H9 (cell line): ENCODE measurements around the gene FCMR. TPM values are rescaled to one million over a fixed set of nuclear protein-coding genes. Genes with fewer than 3 reads are reported as not detected.

Experiments
- DNase-seq: peaks from one replicate; pipeline ENCODE4 v3.0.0-alpha.2; 2017
- H2AFZ ChIP-seq: one replicate; pipeline ENCODE4 v1.6.1; 2013; ENCODE audit warnings: mild to moderate bottlenecking, low read length, control low read depth, moderate library complexity
- H2AK5ac ChIP-seq: 2 replicates; pipeline ENCODE4 v1.6.1; 2013; ENCODE audit warnings: low read length, control low read depth, mixed read lengths; ENCODE audit not compliant: insufficient read length
- H2BK120ac ChIP-seq: one replicate; pipeline ENCODE4 v1.6.1; 2013; ENCODE audit warnings: low read depth, mild to moderate bottlenecking, low read length, control low read depth, inconsistent platforms; ENCODE audit not compliant: poor library complexity, severe bottlenecking
- H2BK12ac ChIP-seq: 2 replicates; pipeline ENCODE4 v1.6.1; 2013; ENCODE audit warnings: low read length, control low read depth, mixed read lengths, low read depth; ENCODE audit not compliant: insufficient read length
- H2BK15ac ChIP-seq: 2 replicates; pipeline ENCODE4 v1.6.1; 2013; ENCODE audit warnings: low read depth, low read length, control low read depth
- H2BK20ac ChIP-seq: one replicate; pipeline ENCODE4 v1.6.1; 2013; ENCODE audit warnings: low read depth, mild to moderate bottlenecking, low read length, control low read depth, inconsistent platforms; ENCODE audit not compliant: poor library complexity, severe bottlenecking
- H2BK5ac ChIP-seq: 2 replicates; pipeline ENCODE4 v1.6.1; 2013; ENCODE audit warnings: low read length, control low read depth, mixed read lengths; ENCODE audit not compliant: insufficient read length
- H3K14ac ChIP-seq: 2 replicates; pipeline ENCODE4 v1.6.1; 2013; ENCODE audit warnings: low read length, control low read depth; ENCODE audit not compliant: insufficient read depth
- H3K18ac ChIP-seq: 2 replicates; pipeline ENCODE4 v1.6.1; 2013; ENCODE audit warnings: low read depth, mild to moderate bottlenecking, mixed read lengths, low read length, control low read depth; ENCODE audit not compliant: insufficient read length
- H3K23ac ChIP-seq: 2 replicates; pipeline ENCODE4 v1.6.1; 2013; ENCODE audit warnings: low read length, control low read depth, mixed read lengths, low read depth; ENCODE audit not compliant: insufficient read length
- H3K23me2 ChIP-seq: 2 replicates; pipeline ENCODE4 v1.6.1; 2013; ENCODE audit warnings: low read depth, mild to moderate bottlenecking, mixed read lengths, low read length, control low read depth; ENCODE audit not compliant: insufficient read length, poor library complexity, severe bottlenecking
- H3K27ac ChIP-seq: 2 replicates; pipeline ENCODE4 v1.5.1; 2013; ENCODE audit warnings: low read length, control low read depth, mixed read lengths, low read depth; ENCODE audit not compliant: insufficient read length
- H3K27me3 ChIP-seq: 2 replicates; pipeline ENCODE4 v1.6.1; 2013; ENCODE audit warnings: low read length, control low read depth, inconsistent platforms; ENCODE audit not compliant: insufficient read depth
- H3K4ac ChIP-seq: 2 replicates; pipeline ENCODE4 v1.6.1; 2013; ENCODE audit warnings: low read depth, mild to moderate bottlenecking, control low read depth, inconsistent platforms, low read length, moderate library complexity
- H3K4me1 ChIP-seq: 2 replicates; pipeline ENCODE4 v1.6.1; 2013; ENCODE audit warnings: low read length, control low read depth, inconsistent platforms; ENCODE audit not compliant: insufficient read depth
- H3K4me2 ChIP-seq: 2 replicates; pipeline ENCODE4 v1.6.1; 2013; ENCODE audit warnings: low read length, control low read depth, mixed read lengths; ENCODE audit not compliant: insufficient read length, insufficient read depth
- H3K56ac ChIP-seq: 2 replicates; pipeline ENCODE4 v1.6.1; 2013; ENCODE audit warnings: low read depth, mild to moderate bottlenecking, mixed read lengths, low read length, control low read depth; ENCODE audit not compliant: insufficient read length
- H3K79me1 ChIP-seq: 2 replicates; pipeline ENCODE4 v1.6.1; 2013; ENCODE audit warnings: low read depth, mild to moderate bottlenecking, moderate library complexity, low read length, control low read depth, inconsistent platforms; ENCODE audit not compliant: insufficient read depth, poor library complexity, severe bottlenecking
- H3K79me2 ChIP-seq: 2 replicates; pipeline ENCODE4 v1.6.1; 2013; ENCODE audit warnings: low read length, control low read depth, inconsistent platforms; ENCODE audit not compliant: insufficient read depth
- H3K9ac ChIP-seq: 2 replicates; pipeline ENCODE4 v1.6.1; 2013; ENCODE audit warnings: low read length, control low read depth, mixed read lengths; ENCODE audit not compliant: insufficient read length; ENCODE audit errors: extremely low read depth
- H3K9me3 ChIP-seq: one replicate; pipeline ENCODE4 v1.6.1; 2013; ENCODE audit warnings: low read depth, low read length, inconsistent platforms; ENCODE audit not compliant: control insufficient read depth
- H3T11ph ChIP-seq: one replicate; pipeline ENCODE4 v1.6.1; 2013; ENCODE audit warnings: mild to moderate bottlenecking, low read length, control low read depth, inconsistent platforms
- H4K20me1 ChIP-seq: one replicate; pipeline ENCODE4 v1.6.1; 2013; ENCODE audit not compliant: control insufficient read depth, insufficient read length, insufficient read depth
- H4K5ac ChIP-seq: 2 replicates; pipeline ENCODE4 v1.6.1; 2013; ENCODE audit warnings: low read depth, mild to moderate bottlenecking, mixed read lengths, low read length, control low read depth; ENCODE audit not compliant: insufficient read length
- H4K8ac ChIP-seq: replicated peaks from 2 replicates; pipeline ENCODE4 v1.6.1; 2013; ENCODE audit warnings: low read length, control low read depth, mixed read lengths, low read depth; ENCODE audit not compliant: insufficient read length
- H4K91ac ChIP-seq: 2 replicates; pipeline ENCODE4 v1.6.1; 2013; ENCODE audit warnings: low read depth, mild to moderate bottlenecking, moderate library complexity, mixed read lengths, low read length, control low read depth; ENCODE audit not compliant: insufficient read length
- H3K27ac Mint-ChIP-seq, 3 experiments: 2 replicates in 2 of 3; 3 replicates in 1 of 3; pipeline ENCODE4 v1.8.0; 2020 to 2021; ENCODE audit warnings: mixed read lengths in 3 of 3, mild to moderate bottlenecking in 1 of 3, moderate library complexity in 1 of 3
- H3K27me3 Mint-ChIP-seq: 2 replicates; pipeline ENCODE4 v1.8.0; 2021; ENCODE audit warnings: low read depth, mild to moderate bottlenecking, moderate library complexity, mixed read lengths
- H3K36me3 Mint-ChIP-seq, 3 experiments: 2 replicates in 2 of 3; 3 replicates in 1 of 3; pipeline ENCODE4 v1.8.0; 2020 to 2021; ENCODE audit warnings: low read depth in 3 of 3, mixed read lengths in 3 of 3; ENCODE audit not compliant: insufficient read depth in 1 of 3
- H3K4me1 Mint-ChIP-seq, 2 experiments: 2 replicates each; pipeline ENCODE4 v1.8.0; 2020; ENCODE audit warnings: mixed read lengths in 2 of 2
- H3K4me3 Mint-ChIP-seq, 2 experiments: 2 replicates in 1 of 2; 3 replicates in 1 of 2; pipeline ENCODE4 v1.8.0; 2020 to 2021; ENCODE audit warnings: mild to moderate bottlenecking in 2 of 2, mixed read lengths in 2 of 2, moderate library complexity in 1 of 2
- H3K9me3 Mint-ChIP-seq, 2 experiments: 2 replicates in 1 of 2; 3 replicates in 1 of 2; pipeline ENCODE4 v1.8.0; 2020; ENCODE audit warnings: mild to moderate bottlenecking in 2 of 2, mixed read lengths in 2 of 2, moderate library complexity in 1 of 2
- CTCF ChIP-seq: fragments of 200-600 bp; sonication (generic); conservative IDR thresholded peaks from 3 replicates; pipeline ENCODE4 v1.8.0; 2021; ENCODE audit warnings: antibody characterized with exemption, mild to moderate bottlenecking
- WGBS: extraction: QIAGEN DNeasy Blood & Tissue Kit; methylation state at CpG from one replicate; pipeline ENCODE4 v1.1.7; 2013; ENCODE audit warnings: missing lambda C conversion rate, low lambda C conversion rate, mixed read lengths; ENCODE audit not compliant: insufficient read length; ENCODE audit errors: extremely low coverage; 5-methylcytosine and 5-hydroxymethylcytosine counted together
- total RNA-seq: library from RNA; stranded (reverse); gene quantifications from 2 replicates; pipeline ENCODE4 v1.2.1, GENCODE V29; 2021

Gene FCMR
- total RNA-seq, 1 experiment from 2014 or later, result not detected

- H2BK12ac ChIP-seq, result no peak overlapping the region
- H3K79me2 ChIP-seq, result no peaks in the 10 kb centered on the region
- H3K27me3 ChIP-seq, result no peaks in the 10 kb centered on the region
- H3K18ac ChIP-seq, result no peak overlapping the region
- H2BK5ac ChIP-seq, result no peak overlapping the region
- no peak overlapping the region for H4K91ac ChIP-seq
- Mint-ChIP-seq H3K4me3 (no peak overlapping the region), H3K27me3 (peaks cover 26% of the 10 kb centered on the region), H3K4me1 (peaks cover 7 to 8% of the 10 kb centered on the region in 2 experiments; a peak in 3 of 4 replicates), H3K9me3 (no peaks in the 10 kb centered on the region), H3K27ac (no peak overlapping the region; a peak in 1 of 7 replicates), H3K36me3 (no peaks in the 10 kb centered on the region)
- H3K9ac ChIP-seq, result no peak overlapping the region
- no peak overlapping the region for H3T11ph ChIP-seq
- H2BK120ac ChIP-seq, result no peak overlapping the region
- no peak for TF ChIP-seq CTCF
- H3K23ac ChIP-seq, result no peak overlapping the region
- H3K14ac ChIP-seq, result no peak overlapping the region
- no peaks in the 10 kb centered on the region for H3K23me2 ChIP-seq
- no peaks in the 10 kb centered on the region for H3K79me1 ChIP-seq
- H4K20me1 ChIP-seq, result no peaks in the 10 kb centered on the region
- H2BK15ac ChIP-seq, result no peak overlapping the region
- no peak overlapping the region for H2BK20ac ChIP-seq
- no peak overlapping the region for H2AK5ac ChIP-seq
- no peak overlapping the region for H3K4me2 ChIP-seq
- no CpG with 5 or more reads among the region's 7 CpGs for WGBS
- H4K5ac ChIP-seq, result no peak overlapping the region
- DNase-seq, result no peak
- no peak overlapping the region for H2AFZ ChIP-seq
- no peak overlapping the region for H3K56ac ChIP-seq
- no peaks in the 10 kb centered on the region for H3K4me1 ChIP-seq
- H3K4ac ChIP-seq, result no peak overlapping the region
- no peak overlapping the region for H3K27ac ChIP-seq
- H3K9me3 ChIP-seq, result no peaks in the 10 kb centered on the region
- no peak overlapping the region for H4K8ac ChIP-seq
Observed at GRCh38 chr1:206900149-206900548, 21.6 kb downstream of the FCMR start.
